ENCODE results near the gene CRISPLD2.
"Not testable (repeated sequence)": the region's sequence is repeated elsewhere in the genome, so short reads cannot be mapped to it uniquely, and the experiment has no call there.

CRISPLD2 gene

DNA sequence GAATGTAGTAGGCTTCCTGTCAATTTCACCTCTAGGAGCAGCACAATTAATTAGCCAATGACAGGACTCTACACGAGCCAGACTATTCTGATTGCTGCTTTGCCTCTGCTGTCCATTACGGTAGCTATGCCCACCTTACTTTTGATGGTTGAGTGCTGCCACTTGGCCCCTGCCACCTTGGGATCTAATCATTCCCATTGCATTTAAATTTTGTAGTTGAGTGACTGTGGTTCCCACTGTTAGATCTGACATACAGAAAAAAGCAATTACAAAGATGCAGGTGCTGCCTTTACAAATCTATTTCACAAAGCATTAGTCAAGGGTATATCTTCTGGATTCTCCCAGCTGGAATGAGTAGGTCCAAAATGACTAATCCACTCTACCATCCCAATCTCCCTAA lies 39.9 kb downstream of the CRISPLD2 start:
- DNase-seq (ENCODE audit: low spot score), result no peak

DNA sequence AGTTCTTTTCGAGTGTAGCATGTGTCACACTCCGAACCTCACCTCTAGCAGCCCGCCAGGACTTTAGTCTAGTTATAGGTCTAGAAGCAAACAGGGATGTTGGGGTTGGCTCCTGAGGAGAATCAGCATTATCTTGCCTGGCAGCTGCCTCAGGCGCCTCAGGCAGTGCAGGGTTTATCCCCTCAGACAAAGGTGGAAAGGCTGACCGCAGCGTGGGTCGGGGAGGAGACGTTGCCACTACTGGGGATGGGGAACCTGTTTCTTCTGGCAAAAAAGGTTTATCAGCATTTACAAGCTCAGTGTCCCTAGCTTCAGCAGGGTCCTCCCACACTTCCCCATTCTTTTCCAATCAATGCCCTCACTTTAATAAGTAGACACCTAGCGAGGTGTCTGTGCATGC lies 40.6 kb downstream of the CRISPLD2 start:
- DNase-seq (ENCODE audit: low spot score), result no peak

DNA sequence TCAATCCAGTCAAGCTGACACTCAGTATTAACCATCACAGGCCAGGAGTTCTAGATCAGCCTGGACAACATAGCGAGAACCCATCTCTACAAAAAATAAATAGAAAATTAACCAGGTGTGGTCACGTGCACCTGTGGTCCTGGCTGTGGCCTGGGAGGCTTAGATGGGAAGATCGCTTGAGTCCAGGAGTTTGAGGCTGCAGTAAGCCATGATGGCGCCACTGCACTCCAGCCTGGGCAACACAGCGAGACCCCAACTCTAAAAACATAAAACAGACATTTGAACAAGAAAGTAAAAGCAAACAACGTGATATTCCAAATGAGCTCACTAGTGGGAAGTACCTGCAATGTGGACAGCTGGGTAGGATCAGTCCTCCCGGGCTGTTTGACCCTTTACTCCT lies 41.9 kb downstream of the CRISPLD2 start:
- no peak for DNase-seq (ENCODE audit: low spot score)

DNA sequence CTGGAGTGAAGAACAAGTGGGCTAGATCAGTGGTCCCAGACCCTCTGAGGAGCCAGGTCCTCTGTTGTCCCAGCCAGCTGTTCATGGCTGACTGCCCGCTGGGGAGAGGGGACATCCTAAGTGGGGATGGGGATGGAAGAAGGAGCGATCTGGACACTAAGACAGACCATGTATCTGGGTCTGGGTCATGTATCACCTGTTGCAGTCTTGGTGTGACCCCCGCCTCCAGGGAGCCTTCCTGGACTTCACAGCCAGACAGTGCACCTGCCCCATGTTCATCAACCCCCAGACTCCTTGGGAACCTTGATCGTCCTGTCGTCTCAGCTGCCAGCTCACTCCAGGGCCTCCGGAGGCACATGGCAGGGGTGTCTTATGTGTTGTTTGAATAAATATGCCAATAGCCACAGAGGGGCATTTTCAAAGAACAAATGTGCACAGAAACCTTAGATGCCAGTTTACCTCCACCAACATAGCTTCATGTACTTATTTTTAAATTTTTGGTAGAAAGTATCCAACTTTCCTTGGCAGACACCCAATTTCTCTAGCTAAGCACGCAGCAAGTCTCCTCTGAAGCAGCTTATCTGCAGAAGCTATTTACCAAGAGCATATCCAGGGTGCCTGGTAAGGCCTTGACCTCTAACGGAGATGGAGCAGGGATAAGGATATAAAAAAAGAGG lies 43.2 kb downstream of the CRISPLD2 start:
- DNase-seq (ENCODE audit: low spot score), result no peak

DNA sequence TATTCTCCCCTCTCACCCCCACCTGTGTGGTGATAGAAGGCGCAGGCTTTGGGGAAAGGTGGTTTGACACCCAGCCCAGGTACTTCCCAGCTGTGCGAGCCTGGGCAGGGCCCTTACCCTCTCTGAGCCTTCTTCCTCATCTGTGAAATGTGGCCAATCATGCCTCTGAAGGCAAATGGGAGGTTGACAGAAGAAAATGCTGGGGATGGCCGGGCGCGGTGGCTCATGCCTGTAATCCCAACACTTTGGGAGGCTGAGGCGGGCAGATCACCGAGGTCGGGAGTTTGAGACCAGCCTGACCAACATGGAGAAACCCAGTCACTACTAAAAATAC lies 43.7 kb downstream of the CRISPLD2 start:
- DNase-seq (ENCODE audit: low spot score), result no peak

DNA sequence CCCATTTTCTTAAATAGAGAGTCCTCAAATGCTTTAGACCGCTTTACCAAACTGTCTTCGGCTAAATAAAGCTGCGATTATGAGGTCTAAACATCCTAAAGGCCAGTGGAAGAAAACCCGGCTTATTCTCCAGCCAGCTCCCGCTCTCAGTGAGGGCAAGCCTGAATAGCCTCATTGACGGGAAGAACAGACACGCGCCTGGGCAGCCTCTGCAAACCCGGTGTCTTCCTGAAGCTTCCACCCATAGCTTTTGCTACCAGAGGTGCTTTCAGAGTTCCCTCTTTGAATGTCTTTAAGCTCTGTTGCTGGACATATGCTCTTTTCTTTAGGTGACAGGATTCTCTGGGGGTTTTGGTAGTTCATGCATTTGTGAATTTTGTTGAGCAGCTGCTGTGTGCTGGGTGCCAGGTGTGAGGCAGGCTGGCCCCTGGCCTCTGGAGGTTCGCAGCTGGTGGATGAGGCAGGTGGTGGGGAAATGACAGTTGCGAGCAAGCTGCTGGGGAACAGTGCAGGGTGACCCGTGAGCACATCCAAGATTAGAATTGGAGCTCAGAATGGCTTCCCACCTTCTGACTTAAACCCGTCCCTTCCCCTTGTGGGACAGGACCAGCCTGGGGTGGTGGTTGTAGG lies 44.7 kb downstream of the CRISPLD2 start:
- no peak for DNase-seq (ENCODE audit: low spot score)

DNA sequence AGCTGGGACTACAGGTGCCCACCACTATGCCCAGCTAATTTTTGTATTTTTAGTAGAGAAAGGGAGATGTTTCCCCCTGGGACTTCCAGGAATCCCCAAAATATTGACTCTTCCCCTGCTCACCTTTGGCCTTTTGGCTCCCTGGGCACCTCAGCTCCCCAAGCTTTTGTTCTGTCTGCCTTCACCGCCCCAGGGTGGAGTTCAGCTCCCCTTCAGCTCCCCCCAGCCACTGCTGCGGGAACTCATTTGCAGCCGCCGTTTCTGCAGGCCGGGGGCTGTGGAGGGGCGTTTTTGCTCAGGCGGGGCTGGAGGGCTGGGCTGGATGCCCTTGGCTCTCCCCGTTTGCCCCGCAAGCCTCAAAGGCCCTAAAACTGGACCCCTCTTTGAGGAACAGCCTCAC lies 47.9 kb downstream of the CRISPLD2 start:
- no peak for DNase-seq (ENCODE audit: low spot score)

DNA sequence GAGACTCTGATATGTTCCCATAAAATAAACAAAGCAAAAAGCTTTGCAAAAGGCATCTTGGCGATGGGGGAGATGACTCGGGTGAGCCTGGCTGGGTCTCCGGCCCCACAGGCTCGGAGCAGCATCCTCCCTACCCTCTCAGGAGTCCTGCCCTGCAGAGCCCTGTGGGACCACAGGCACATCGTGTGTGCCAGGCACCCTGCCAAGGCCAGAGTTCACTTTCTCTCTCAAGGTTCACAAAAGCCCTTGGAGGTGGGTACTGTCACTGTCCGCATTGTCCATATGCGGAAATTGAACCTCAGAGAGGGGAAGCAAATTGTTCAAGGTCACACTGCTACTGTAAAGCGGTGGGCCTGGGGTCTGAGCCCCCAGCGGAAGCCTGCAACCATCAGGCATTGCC lies 48.5 kb downstream of the CRISPLD2 start:
- no peak for DNase-seq (ENCODE audit: low spot score)

DNA sequence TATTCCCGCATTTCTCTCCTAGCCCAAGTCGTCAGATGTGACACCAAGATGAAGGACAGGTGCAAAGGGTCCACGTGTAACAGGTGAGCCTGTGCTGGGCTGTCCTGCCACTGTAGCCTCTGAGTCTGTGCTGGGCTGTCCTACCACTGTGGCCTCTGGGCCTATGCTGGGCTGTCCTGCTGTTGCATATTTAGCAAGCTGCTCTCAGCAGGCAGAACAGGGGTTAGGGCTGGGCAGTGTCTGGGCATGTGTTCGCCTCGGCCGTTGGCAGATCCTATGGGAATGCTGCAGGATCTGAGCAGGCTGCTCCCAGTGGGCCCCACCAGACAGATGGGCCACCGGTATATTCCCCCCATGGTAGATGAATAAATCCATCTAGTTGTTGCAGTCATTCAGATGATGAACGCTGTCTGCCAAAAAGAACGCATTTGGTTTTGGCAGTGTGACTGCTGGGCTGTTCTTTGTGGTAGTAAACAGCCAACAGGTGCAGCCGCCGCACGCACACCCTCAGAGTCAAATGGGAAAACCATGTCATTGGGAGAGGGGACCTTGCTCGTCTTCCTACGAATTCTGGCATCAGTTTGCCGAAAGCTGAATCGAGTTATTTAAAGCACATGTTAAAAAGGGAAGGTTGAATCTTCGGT lies 49.2 kb downstream of the CRISPLD2 start:
- DNase-seq (ENCODE audit: low spot score), result no peak

DNA sequence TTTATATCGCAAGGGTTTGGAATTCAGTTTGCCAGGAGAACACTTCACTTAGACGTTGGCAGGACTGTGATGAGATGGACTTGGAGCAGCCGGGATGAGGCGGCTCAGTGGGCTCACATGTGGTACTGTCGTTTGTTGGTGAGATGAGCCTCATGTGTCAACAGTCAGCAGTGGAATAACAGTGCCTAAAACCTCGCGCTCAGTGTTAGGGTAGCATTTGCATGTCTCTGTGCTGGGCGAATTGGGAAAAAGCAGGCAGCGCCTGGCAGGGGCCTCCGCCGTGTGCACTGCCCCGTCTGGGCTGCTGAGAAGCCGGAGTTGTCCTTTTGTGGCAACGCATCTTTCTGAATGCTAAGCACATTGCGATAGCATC lies 49.7 kb downstream of the CRISPLD2 start:
- DNase-seq (ENCODE audit: low spot score), result no peak

DNA sequence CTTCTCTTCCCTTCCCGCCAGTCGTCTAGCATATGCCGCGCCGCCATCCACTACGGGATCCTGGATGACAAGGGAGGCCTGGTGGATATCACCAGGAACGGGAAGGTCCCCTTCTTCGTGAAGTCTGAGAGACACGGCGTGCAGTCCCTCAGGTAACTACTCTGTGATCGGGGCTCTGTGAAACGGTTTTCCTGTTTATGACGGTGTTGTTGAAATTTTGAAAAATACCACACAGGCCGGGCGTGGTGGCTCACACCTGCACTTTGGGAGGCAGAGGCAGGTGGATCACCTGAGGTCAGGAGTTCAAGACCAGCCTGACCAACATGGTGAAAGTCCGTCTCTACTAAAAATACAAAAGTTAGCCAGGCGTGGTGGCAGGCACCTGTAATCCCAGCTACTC lies 53.2 kb downstream of the CRISPLD2 start:
- not testable (repeated sequence) for DNase-seq (ENCODE audit: low spot score)

DNA sequence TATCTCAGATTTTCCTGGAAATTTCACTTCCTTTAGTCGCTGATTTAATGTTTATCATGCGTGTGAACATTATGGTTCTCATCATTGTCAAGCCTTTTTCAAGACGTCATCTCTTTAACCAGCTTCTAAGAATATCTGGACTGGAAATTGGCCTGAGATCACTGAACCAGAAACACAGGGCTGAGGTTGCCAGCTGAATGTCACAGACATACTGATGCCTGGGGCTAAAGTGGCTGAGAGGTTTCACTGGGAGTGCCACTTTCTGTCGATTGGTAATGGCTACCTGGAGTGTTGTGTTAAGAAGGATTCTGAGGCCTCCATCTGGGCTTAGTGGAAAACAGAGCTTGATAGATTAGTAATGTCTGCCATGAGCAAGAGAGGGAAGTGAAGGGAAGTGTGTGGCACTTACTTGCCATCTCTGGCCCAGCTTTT lies 54.2 kb downstream of the CRISPLD2 start:
- DNase-seq (ENCODE audit: low spot score), result no peak

DNA sequence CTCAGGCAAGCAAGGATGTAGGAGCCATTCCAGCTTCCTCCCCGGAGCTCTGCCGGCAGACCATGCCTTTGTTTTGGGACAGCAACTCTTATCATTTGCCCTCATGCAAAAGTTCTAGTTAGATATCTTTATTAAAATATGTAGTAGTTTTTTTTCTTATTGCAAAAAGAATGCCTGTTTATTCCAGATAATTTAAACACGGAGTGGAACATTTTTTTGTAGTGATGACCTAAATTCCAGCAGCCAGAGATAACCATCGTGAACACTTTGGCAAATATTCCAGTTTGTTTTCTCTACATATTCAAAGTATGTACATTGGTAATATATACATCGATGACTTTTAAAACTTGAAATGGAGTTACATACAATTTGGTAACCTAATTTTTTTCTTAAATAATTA lies 54.8 kb downstream of the CRISPLD2 start:
- no peak for DNase-seq (ENCODE audit: low spot score)

DNA sequence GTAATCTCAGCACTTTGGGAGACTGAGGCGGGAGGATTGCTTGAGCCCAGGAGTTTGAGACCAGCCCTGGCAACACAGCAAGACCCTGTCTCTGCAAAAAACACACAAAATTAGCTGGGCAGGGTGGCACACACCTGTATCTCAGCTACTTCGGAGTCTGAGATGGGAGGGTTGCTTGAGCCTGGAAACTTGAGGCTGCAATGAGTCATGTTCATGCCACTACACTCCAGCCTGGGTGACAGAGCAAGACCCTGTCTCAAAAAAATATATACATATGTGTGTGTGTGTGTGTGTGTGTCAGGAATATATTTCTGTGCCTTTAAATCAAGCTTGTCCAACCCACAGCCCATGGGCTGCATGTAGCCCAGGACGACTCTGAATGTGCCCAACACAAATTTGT lies 55.2 kb downstream of the CRISPLD2 start:
- no peak for DNase-seq (ENCODE audit: low spot score)

DNA sequence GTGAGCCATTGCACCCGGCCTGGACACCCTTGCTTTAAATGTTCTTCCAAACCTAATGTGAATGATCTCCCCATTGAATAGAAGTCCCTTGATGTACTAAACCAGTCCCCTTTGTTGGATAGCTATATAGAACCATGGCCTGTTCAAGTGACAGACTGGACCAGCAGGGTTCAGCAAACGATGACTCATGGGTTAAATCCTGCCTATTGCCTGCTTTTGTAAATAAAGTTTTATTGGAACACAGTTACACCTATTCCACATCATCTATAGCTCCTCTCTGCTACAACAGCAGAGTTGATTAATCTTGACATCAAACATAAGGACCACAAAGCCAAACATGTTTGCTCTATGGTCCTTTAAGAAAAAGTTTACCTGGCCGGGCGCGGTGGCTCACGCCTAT lies 56.1 kb downstream of the CRISPLD2 start:
- no peak for DNase-seq (ENCODE audit: low spot score)

DNA sequence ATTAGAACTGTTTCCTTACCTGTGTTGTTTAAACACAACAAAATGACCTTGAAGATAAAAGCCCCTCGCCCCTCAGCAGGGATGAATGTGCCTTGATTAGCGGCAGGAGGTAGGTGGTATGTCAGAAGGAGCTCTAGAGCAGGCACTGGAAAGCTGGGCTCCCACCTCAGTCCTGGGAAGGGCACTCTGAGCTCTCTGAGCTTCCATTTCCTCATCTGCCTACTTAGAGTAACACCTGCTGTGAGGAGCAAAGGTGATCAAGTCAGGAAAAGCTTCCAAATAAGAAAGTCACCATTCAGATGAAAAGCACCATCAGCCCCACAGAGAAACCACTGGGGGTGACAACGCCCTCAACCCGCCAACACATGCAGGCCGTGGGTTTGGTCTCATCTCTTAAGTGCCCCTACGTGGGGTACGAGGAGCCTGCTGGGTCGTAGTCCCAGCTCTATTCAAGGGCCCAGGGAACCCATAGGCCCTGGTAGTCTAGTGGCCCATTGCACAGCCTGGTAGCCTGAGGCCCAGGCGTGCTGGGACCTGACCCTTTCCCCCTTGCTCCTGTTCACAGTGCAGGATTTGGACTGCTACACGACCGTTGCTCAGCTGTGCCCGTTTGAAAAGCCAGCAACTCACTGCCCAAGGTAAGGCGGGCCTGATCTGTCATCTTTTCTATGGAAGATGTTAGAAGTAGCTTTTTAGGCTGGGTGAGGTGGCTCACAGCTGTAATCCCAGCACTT lies 57.3 kb downstream of the CRISPLD2 start:
- no peak for DNase-seq (ENCODE audit: low spot score)

DNA sequence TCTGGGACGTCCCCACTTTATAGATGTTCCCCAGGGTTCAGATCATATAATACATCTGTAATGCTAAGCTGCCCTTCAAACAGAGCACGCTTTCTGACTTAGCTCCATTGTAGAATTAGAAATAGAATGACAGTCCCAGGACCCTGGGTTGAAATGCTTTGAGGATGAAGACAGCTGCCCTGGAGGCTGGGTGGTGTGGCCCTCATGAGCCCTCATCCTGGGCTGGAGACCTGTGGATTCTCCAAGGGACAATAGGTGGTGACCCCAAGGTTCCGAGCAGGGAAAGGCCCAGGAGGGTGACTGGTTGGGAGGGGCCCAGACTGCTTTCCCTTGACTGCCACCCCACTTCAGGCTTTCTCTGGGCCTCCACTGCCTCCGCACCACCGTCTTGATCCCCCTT lies 59.0 kb downstream of the CRISPLD2 start:
- DNase-seq (ENCODE audit: low spot score), result no peak

DNA sequence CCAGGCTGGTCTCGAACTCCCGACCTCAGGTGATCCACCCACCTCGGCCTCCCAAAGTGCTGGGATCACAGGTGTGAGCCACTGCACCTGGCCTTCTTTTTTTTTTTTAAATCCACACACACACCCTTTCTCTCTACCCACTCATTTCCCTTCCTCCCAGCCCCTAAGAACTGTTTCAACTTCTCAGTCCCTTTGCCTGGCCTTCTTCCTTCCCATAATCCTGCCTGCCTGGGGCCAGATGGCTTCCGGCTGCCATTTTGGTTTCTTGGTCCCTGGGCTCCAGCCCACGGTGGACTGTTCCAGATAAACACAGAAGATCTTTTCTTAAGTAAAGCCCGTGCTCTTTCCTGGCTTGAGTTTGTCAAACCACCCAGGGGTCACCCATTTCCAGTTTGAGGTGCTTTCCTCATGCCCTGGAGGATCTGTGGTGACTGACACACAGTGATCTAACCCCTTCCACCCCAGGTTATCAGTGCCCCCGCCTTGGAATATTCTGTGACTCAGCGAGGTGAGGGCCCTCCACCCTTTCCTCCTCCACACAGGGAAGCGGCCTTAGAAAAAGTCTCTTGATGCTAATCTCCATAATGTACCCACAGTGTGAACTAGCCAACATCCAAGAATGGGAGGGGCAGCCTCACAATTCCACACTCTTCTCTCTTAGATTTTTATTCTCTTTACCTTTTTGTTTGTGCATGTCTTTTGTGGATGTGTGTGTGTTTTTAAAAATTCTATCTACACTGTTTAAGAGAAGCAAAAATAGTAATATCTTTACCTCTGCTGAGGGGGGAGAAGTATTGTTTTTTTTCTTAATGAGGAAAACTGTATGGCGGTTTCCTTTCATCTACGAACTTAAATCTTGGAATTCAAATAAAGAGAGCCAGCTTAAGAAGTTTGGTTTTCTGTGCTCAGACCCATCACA lies 60.0 kb downstream of the CRISPLD2 start:
- no peak for DNase-seq (ENCODE audit: low spot score)

DNA sequence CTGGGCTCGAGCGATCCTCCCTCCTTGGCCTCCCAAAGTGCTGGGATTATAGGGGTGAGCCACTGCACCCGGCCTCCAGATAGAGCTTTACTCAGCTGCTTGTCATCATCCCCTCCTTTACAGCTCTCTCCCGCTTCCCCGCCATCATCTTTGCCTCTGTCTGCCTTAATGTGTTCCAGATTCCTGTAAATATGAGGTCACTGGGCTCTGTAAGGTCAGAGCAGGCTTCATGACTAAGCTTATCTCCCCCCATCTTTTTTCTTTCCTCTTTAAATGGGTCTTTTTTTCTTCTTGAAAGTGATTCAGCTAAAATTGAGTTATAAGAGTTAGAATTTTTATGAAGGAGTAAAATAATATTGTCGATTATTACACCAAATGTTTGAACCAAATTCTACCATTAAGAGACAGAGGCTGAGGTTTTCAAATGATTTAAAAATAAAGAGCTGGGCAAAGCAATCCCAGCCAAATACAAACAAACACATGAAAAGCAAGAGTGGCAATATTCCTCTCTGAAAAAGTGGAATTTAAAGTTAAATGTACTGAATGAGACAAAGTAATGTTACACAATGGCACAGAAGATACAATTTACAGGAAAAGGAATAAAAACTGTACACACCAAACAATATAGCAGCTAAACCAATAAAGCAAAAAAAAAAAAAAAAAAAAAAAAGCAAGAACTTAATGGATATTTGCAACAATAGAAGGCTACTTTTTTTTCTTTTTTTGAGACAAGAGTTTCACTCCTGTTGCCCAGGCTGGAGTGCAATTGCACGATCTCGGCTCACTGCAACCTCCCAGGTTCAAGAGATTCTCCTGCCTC lies 62.1 kb downstream of the CRISPLD2 start:
- no peak for DNase-seq (ENCODE audit: low spot score)

DNA sequence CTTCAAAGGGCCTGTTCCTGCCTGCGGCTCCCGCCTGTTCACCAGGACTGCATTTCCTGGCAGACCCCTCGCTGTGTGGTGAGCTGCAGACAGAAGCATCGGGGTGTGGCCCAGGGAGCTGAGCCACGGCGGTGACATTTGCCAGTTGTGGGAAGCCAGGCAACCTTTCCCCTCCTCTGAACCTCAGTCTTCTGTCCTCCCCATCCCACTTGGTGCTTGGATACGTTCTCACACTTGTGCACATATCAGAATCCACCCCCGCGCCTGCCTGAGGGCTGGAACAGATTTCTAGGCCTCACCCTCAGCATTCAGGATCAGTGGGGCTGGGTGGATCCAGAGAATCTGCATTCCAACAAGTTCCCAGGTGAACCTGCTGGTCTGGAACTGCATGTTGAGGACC lies 63.5 kb downstream of the CRISPLD2 start:
- DNase-seq (ENCODE audit: low spot score), result no peak

DNA sequence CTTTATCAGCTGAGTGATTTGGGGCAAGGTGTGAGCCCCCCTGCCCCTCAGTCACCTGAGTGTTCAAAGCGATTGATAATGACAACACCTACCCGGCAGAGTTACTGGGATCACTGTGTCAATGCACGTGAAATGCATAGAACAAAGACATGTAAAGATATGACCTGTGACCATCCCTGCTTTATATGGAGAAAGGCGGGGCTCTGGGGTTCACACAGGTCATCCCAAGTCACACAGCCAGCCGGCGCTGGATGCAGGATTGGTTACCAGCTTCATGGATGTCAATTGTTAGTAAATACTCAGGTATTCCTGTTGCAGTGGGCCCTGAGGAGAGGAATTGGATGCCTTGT lies 64.4 kb downstream of the CRISPLD2 start:
- no peak for DNase-seq (ENCODE audit: low spot score)

Measured in CD4-positive, alpha-beta T cell treated with Interleukin-2 at 100 ng/mL for 4 hours (primary cell).